Mucosa of rectum (tissue), 2 donors: ENCODE results near the gene CBX4.

Experiments used
- H3K27ac ChIP-seq, 2 donors: one replicate each; pipeline ENCODE4 v1.7.0; 2013; ENCODE audit warnings: inconsistent platforms in 2 of 2, low read depth in 2 of 2, low read length in 2 of 2
- H3K27me3 ChIP-seq, 2 donors: one replicate each; pipeline ENCODE4 v1.7.0; 2013; ENCODE audit warnings: low read length in 2 of 2; ENCODE audit not compliant: control insufficient read depth in 2 of 2, insufficient read depth in 2 of 2
- H3K36me3 ChIP-seq, 2 donors: one replicate each; pipeline ENCODE4 v1.7.0; 2013; ENCODE audit warnings: low read length in 2 of 2; ENCODE audit not compliant: control insufficient read depth in 2 of 2, insufficient read depth in 2 of 2
- H3K4me1 ChIP-seq, 2 donors: one replicate each; pipeline ENCODE4 v1.7.0; 2013; ENCODE audit warnings: low read length in 2 of 2, mild to moderate bottlenecking in 1 of 2; ENCODE audit not compliant: control insufficient read depth in 2 of 2, insufficient read depth in 2 of 2
- H3K4me3 ChIP-seq, 2 donors: one replicate each; pipeline ENCODE4 v1.7.0; 2013; ENCODE audit warnings: low read length in 2 of 2
- H3K9ac ChIP-seq, 2 donors: one replicate each; pipeline ENCODE4 v1.7.0; 2013; ENCODE audit warnings: low read length in 2 of 2, low read depth in 1 of 2, mild to moderate bottlenecking in 1 of 2
- H3K9me3 ChIP-seq, 2 donors: one replicate each; pipeline ENCODE4 v1.7.0; 2013; ENCODE audit warnings: low read length in 2 of 2; ENCODE audit not compliant: control insufficient read depth in 2 of 2
- donor health status: healthy.
- donor health status: Normal muscosa, but diverticular disease.

CBX4 gene

GRCh38 chr17:79788455-79788854 is 50.8 kb downstream of the CBX4 start:
- Histone ChIP-seq H3K9ac (no peak overlapping the region), H3K27me3 (peaks cover 45 to 62% of the 10 kb centered on the region in 2 donors), H3K27ac (no peak overlapping the region), H3K4me3 (no peak overlapping the region), H3K36me3 (no peaks in the 10 kb centered on the region), H3K4me1 (peaks cover 7 to 10% of the 10 kb centered on the region in 2 donors), H3K9me3 (no peaks in the 10 kb centered on the region)

GRCh38 chr17:79786930-79787643 is 52.2 kb downstream of the CBX4 start:
- Histone ChIP-seq H3K9ac (no peak overlapping the region), H3K27me3 (peaks cover 49 to 58% of the 10 kb centered on the region in 2 donors), H3K36me3 (no peaks in the 10 kb centered on the region), H3K4me1 (peaks cover 4 to 5% of the 10 kb centered on the region in 2 donors), H3K9me3 (no peaks in the 10 kb centered on the region), H3K4me3 (no peak overlapping the region), H3K27ac (no peak overlapping the region)

GRCh38 chr17:79785900-79786810 is 53.1 kb downstream of the CBX4 start:
- Histone ChIP-seq H3K9ac (no peak overlapping the region), H3K9me3 (no peaks in the 10 kb centered on the region), H3K4me1 (peaks cover 4 to 5% of the 10 kb centered on the region in 2 donors), H3K36me3 (no peaks in the 10 kb centered on the region), H3K27me3 (peaks cover 42 to 57% of the 10 kb centered on the region in 2 donors), H3K4me3 (no peak overlapping the region), H3K27ac (no peak overlapping the region)

GRCh38 chr17:79785017-79785899 is 54.0 kb downstream of the CBX4 start:
- Histone ChIP-seq H3K9me3 (no peaks in the 10 kb centered on the region), H3K27me3 (peaks cover 35 to 55% of the 10 kb centered on the region in 2 donors), H3K9ac (no peak overlapping the region), H3K4me3 (no peak overlapping the region), H3K4me1 (peaks cover 4% of the 10 kb centered on the region in 2 donors), H3K36me3 (no peaks in the 10 kb centered on the region), H3K27ac (no peak overlapping the region)

- Histone ChIP-seq H3K9ac (no peak overlapping the region), H3K4me1 (no peaks in the 10 kb centered on the region), H3K27me3 (peaks cover 36 to 55% of the 10 kb centered on the region in 2 donors), H3K4me3 (no peak overlapping the region), H3K27ac (no peak overlapping the region), H3K36me3 (no peaks in the 10 kb centered on the region), H3K9me3 (no peaks in the 10 kb centered on the region)
Observed at GRCh38 chr17:79784353-79785016, 54.8 kb downstream of the CBX4 start.

- Histone ChIP-seq H3K9me3 (no peaks in the 10 kb centered on the region), H3K27ac (no peak overlapping the region), H3K4me3 (no peak overlapping the region), H3K4me1 (peaks cover 0 to 3% of the 10 kb centered on the region in 2 donors), H3K27me3 (peaks cover 37 to 55% of the 10 kb centered on the region in 2 donors), H3K9ac (no peak overlapping the region), H3K36me3 (no peaks in the 10 kb centered on the region)
Observed at GRCh38 chr17:79783891-79784290, 55.3 kb downstream of the CBX4 start.
